K562 (cell line): ENCODE measurements around the gene CNP. TPM values are rescaled to one million over a fixed set of nuclear protein-coding genes. Genes with fewer than 3 reads are reported as not detected.

ENCODE experiments used
- ATAC-seq: fragments of 200-7000 bp; cut with Tn5 transposase; 3 replicates; pipeline ENCODE4 v1.9.1; 2020; ENCODE audit warnings: moderate library complexity
- BruUV-seq: library from RNA; stranded (reverse); fragments of 400-500 nt; replicated peaks from 2 replicates; lab custom pipeline; 2021; lab: Mats Ljungman, UMichigan
- CTCF ChIA-PET: fragments of 300-600 bp; formaldehyde crosslinking; extraction: SDS; loops from one replicate; lab custom pipeline; 2021; ENCODE audit warnings: low intra/inter-chr PET ratio; lab: Yijun Ruan, JAX
- POLR2A ChIA-PET: fragments of 300-600, 350-650 bp; sonication (Branson Sonifier 250); formaldehyde crosslinking; extraction: SDS; loops from one replicate; lab custom pipeline; 2021; ENCODE audit warnings: antibody characterized with exemption, inconsistent platforms; lab: Yijun Ruan, JAX
- DNase-seq, 4 experiments: peaks; one replicate each; pipeline versions ENCODE4 v3.0.0 to v3.0.0-alpha.2; 2011 to 2018; ENCODE audit warnings: low spot score in 3 of 4, mixed read lengths in 3 of 4; ENCODE audit errors: extremely low read depth in 1 of 4
- FAIRE-seq: peaks from 2 replicates; lab custom pipeline; 2011; peaks lifted over from hg19 to GRCh38; lab: Jason Lieb, UNC
- H2AFZ ChIP-seq: 2 replicates; pipeline ENCODE4 v1.6.0; 2011; ENCODE audit warnings: low read depth, low read length, control low read depth, inconsistent platforms
- H3K27ac ChIP-seq: fragments of 200-600 bp; 3 replicates; pipeline ENCODE4 v1.8.0; 2011; ENCODE audit warnings: low read depth, mild to moderate bottlenecking, control low read depth, inconsistent platforms, low read length, moderate library complexity, mixed read lengths; ENCODE audit errors: extremely low read depth
- H3K27me3 ChIP-seq, 2 experiments: fragments of 300-600 bp in 1 of 2; 2 replicates in 1 of 2; 3 replicates in 1 of 2; pipeline versions ENCODE4 v1.6.0 to v1.8.0; 2011; ENCODE audit warnings: inconsistent platforms in 2 of 2, low read length in 2 of 2, mild to moderate bottlenecking in 1 of 2, mixed read lengths in 1 of 2, moderate library complexity in 1 of 2; ENCODE audit not compliant: control insufficient read depth in 2 of 2, insufficient read depth in 2 of 2
- H3K36me3 ChIP-seq: fragments of 300-600 bp; 3 replicates; pipeline ENCODE4 v1.8.0; 2011; ENCODE audit warnings: mild to moderate bottlenecking, low read length, inconsistent platforms; ENCODE audit not compliant: control insufficient read depth, insufficient read depth
- H3K4me1 ChIP-seq, 2 experiments: fragments of 200-600 bp in 1 of 2; replicated peaks in 1 of 2; 2 replicates in 1 of 2; 3 replicates in 1 of 2; pipeline versions ENCODE4 v1.5.1 to v1.8.0; 2011; ENCODE audit warnings: inconsistent platforms in 2 of 2, low read length in 2 of 2, mild to moderate bottlenecking in 1 of 2, mixed read lengths in 1 of 2, moderate library complexity in 1 of 2; ENCODE audit not compliant: control insufficient read depth in 2 of 2, insufficient read depth in 2 of 2
- H3K4me2 ChIP-seq: 2 replicates; pipeline ENCODE4 v1.6.1; 2011; ENCODE audit warnings: low read length, control low read depth, inconsistent platforms, mixed read lengths; ENCODE audit not compliant: insufficient read depth
- H3K4me3 ChIP-seq: fragments of 200-600 bp; sonication (generic), shearing (Covaris generic); 2 replicates; pipeline ENCODE4 v1.5.1; 2016; ENCODE audit warnings: control low read depth, inconsistent platforms
- H3K79me2 ChIP-seq: fragments of 200-600 bp; 3 replicates; pipeline ENCODE4 v1.8.0; 2011; ENCODE audit warnings: low read length, inconsistent platforms; ENCODE audit not compliant: control insufficient read depth, insufficient read depth
- H3K9ac ChIP-seq, 2 experiments: 2 replicates each; pipeline versions ENCODE4 v1.6.0 to v1.6.1; 2011; ENCODE audit warnings: low read depth in 2 of 2, low read length in 2 of 2, control low read depth in 1 of 2, inconsistent platforms in 1 of 2, mild to moderate bottlenecking in 1 of 2, mixed read lengths in 1 of 2; ENCODE audit not compliant: insufficient read depth in 1 of 2
- H3K9me1 ChIP-seq: one replicate; pipeline ENCODE4 v1.6.0; 2011; ENCODE audit warnings: inconsistent platforms, mild to moderate bottlenecking, low read length, moderate library complexity; ENCODE audit not compliant: control insufficient read depth, insufficient read depth
- H3K9me3 ChIP-seq: replicated peaks from 2 replicates; pipeline ENCODE4 v1.5.1; 2011; ENCODE audit warnings: low read depth, low read length, inconsistent platforms; ENCODE audit not compliant: control insufficient read depth, insufficient read depth
- H4K20me1 ChIP-seq: replicated peaks from 2 replicates; pipeline ENCODE4 v1.6.1; 2011; ENCODE audit warnings: low read length, inconsistent platforms, mixed read lengths; ENCODE audit not compliant: control insufficient read depth, insufficient read depth
- BRD4 ChIP-seq: fragments of 200-600 bp; sonication (generic); IDR thresholded peaks from 2 replicates; pipeline ENCODE4 v1.6.1; 2017; ENCODE audit warnings: inconsistent platforms
- FOXO4 ChIP-seq: fragments of 450-650 bp; formaldehyde crosslinking; IDR thresholded peaks from 2 replicates; pipeline ENCODE4 v1.4.0; 2020; ENCODE audit warnings: mild to moderate bottlenecking, moderate library complexity
- GTF2E2 ChIP-seq: fragments of 200-800 bp; sonication (Bioruptor generic); IDR thresholded peaks from 2 replicates; pipeline ENCODE4 v1.6.1; 2016; ENCODE audit warnings: missing genetic modification characterization, missing compliant biosample characterization
- ILK ChIP-seq: fragments of 450-650 bp; IDR thresholded peaks from 2 replicates; pipeline ENCODE4 v1.6.1; 2016; ENCODE audit warnings: missing genetic modification characterization, low read depth, mild to moderate bottlenecking, missing compliant biosample characterization, moderate library complexity, borderline replicate concordance
- KDM4B ChIP-seq, 2 experiments: fragments of 450-650 bp in 1 of 2; sonication (generic) in 1 of 2; IDR thresholded peaks; 2 replicates each; pipeline ENCODE4 v1.6.1; 2016 to 2017; ENCODE audit warnings: borderline replicate concordance in 2 of 2, antibody characterized with exemption in 1 of 2, low read depth in 1 of 2, mild to moderate bottlenecking in 1 of 2
- SREBF1 ChIP-seq: fragments of 150-350 bp; IDR thresholded peaks from 2 replicates; pipeline ENCODE4 v1.6.1; 2014; ENCODE audit warnings: antibody characterized with exemption, low read depth, low read length, borderline replicate concordance
- SRSF7 ChIP-seq: fragments of 200-400 bp; formaldehyde crosslinking; optimal IDR thresholded peaks from 2 replicates; pipeline ENCODE3; 2017; ENCODE audit warnings: mild to moderate bottlenecking, low read depth, low read length
- SRSF9 ChIP-seq: fragments of 200-400 bp; formaldehyde crosslinking; IDR thresholded peaks from 2 replicates; pipeline ENCODE4 v1.6.1; 2017; ENCODE audit warnings: low read depth, low read length, borderline replicate concordance
- ZKSCAN1 ChIP-seq: fragments of 150-350 bp; IDR thresholded peaks from 2 replicates; pipeline ENCODE4 v1.6.1; 2016; ENCODE audit warnings: low read depth, low read length
- ZNF316 ChIP-seq: fragments of 450-650 bp; IDR thresholded peaks from 2 replicates; pipeline ENCODE4 v1.6.1; 2016
- ZNF668 ChIP-seq: fragments of 250-450 bp; sonication (Bioruptor Pico); IDR thresholded peaks from 2 replicates; pipeline ENCODE4 v1.8.0; 2022; ENCODE audit warnings: mild to moderate bottlenecking, inconsistent platforms
- ZNF76 ChIP-seq: fragments of 250-450 bp; sonication (Bioruptor Pico); IDR thresholded peaks from 2 replicates; pipeline ENCODE4 v1.4.0; 2020; ENCODE audit warnings: mild to moderate bottlenecking, moderate library complexity, borderline replicate concordance
- WGBS: fragments of 100-300 bp; shearing (Covaris generic); methylation state at CpG from one replicate; pipeline ENCODE4 v1.1.6; 2016; ENCODE audit warnings: low coverage, mixed read lengths; ENCODE audit not compliant: insufficient coverage; ENCODE audit errors: missing lambda C conversion rate; 5-methylcytosine and 5-hydroxymethylcytosine counted together
- in situ Hi-C: fragments of 300-500 bp; cut with MboI; formaldehyde crosslinking; loops from 4 replicates; pipeline ENCODE4 v1.15.0; 2018; ENCODE audit warnings: inconsistent platforms, mixed read lengths
- intact Hi-C: fragments of 100-400 bp; cut with micrococcal nuclease; formaldehyde crosslinking; loops from 2 replicates; pipeline ENCODE4 v1.14.2; 2022
- polyA plus RNA-seq, 8 experiments: library from polyadenylated mRNA; depleted of rRNA in 4 of 8; stranded (reverse) in 5 of 8; unstranded in 3 of 8; fragments of >200 nt; fragmentation: Nextera tagmentation in 2 of 8; fragmentation: Illumina TruSeq in 1 of 8; extraction: Ambion mirVana in 2 of 8; extraction: Trizol in 1 of 8; gene quantifications; 2 replicates each; pipeline versions ENCODE4 v1.2.1 to v1.2.3, GENCODE V29; 2011 to 2014; ENCODE audit warnings: inconsistent platforms in 1 of 8, missing spikeins in 1 of 8
- total RNA-seq, 7 experiments: library from RNA; depleted of rRNA in 6 of 7; stranded (reverse); fragments of >200 nt in 6 of 7; fragmentation: Illumina TruSeq in 2 of 7; extraction: Trizol in 2 of 7; gene quantifications; 2 replicates each; pipeline versions ENCODE4 v1.2.1 to v1.2.3, GENCODE V29; 2011 to 2021; ENCODE audit warnings: low replicate concordance in 1 of 7

The CNP gene
- total and polyA plus RNA-seq, 9 of the 15 experiments (the other 6 are each of a cell fraction or from before 2014, with no cell fraction given): 1.7 to 52.0 (median 29.1) TPM

- no peak overlapping the region for H3K4me3 ChIP-seq
- no peaks in the 10 kb centered on the region for H3K36me3 ChIP-seq
- no peak overlapping the region for H3K27ac ChIP-seq
- WGBS: 79% methylated on average over 6 of the region's 6 CpGs
- H3K9me3 ChIP-seq: no peaks in the 10 kb centered on the region
- H3K4me2 ChIP-seq: no peak overlapping the region
- TF ChIP-seq ILK (tag) (no peak), BRD4 (no peak), ZKSCAN1 (no peak), KDM4B (IDR thresholded peaks at IDR 0.05; ENCODE audit: borderline replicate concordance in 2 of 2, low read depth in 1 of 2) (no peak), SRSF7 (no peak), ZNF668 (CRISPR knock-in tag) (no peak), ZNF76 (no peak), SRSF9 (no peak), ZNF316 (no peak), SREBF1 (no peak), GTF2E2 (no peak), FOXO4 (CRISPR knock-in tag) (no peak)
- no peak for FAIRE-seq
- ChIA-PET POLR2A (interaction anchor here (0.6 to 2.1 kb wide), 5 partner anchors 21 to 313 kb away, joined by 3 to 9 read pairs (median 3); partner anchors contain the start of gene CNP), CTCF (no interaction called here)
- no peaks in the 10 kb centered on the region for H3K79me2 ChIP-seq
- intact Hi-C loops (no loop called here), in situ Hi-C loops (no loop called here)
- no peak for DNase-seq
- no peak for ATAC-seq
- no peak overlapping the region for H2AFZ ChIP-seq
- H3K4me1 ChIP-seq: peaks cover 39 to 45% of the 10 kb centered on the region in 2 experiments
- no peaks in the 10 kb centered on the region for H3K9me1 ChIP-seq
- no peaks in the 10 kb centered on the region for H4K20me1 ChIP-seq
- no TSS peak for BruUV-seq
- H3K9ac ChIP-seq: no peak overlapping the region
- H3K27me3 ChIP-seq: no peaks in the 10 kb centered on the region
Observed at GRCh38 chr17:41935641-41936040, 31.0 kb upstream of the CNP start.
